ENCODE results near the gene AHNAK2. TPM values are rescaled to one million over a fixed set of nuclear protein-coding genes. Genes with fewer than 3 reads are reported as not detected.

The AHNAK2 gene
- total RNA-seq, 1 experiment from 2014 or later: 30.8 TPM

- no peaks in the 10 kb centered on the region for H3K9me2 ChIP-seq (ENCODE audit: insufficient read depth)
- ChIA-PET CTCF (no interaction called here), POLR2A (ENCODE audit: unreplicated experiment) (no interaction called here)
- H3K9me3 ChIP-seq (ENCODE audit: insufficient read depth, low read depth): no peaks in the 10 kb centered on the region
- no peaks in the 10 kb centered on the region for H3K79me2 ChIP-seq (ENCODE audit: low read depth)
- H4K20me1 ChIP-seq (ENCODE audit: insufficient read depth): 0 out of 2 replicates have a peak, but pooled peaks cover 7% of the 10 kb centered on the region
- no peaks in the 10 kb centered on the region for H3K4me1 ChIP-seq (replicated peaks; ENCODE audit: insufficient read depth)
- H3K27ac ChIP-seq: no peak overlapping the region
- peaks cover 20% of the 10 kb centered on the region; the same call in 1 of the 2 replicates for H3F3A ChIP-seq (ENCODE audit: insufficient read depth, low read depth)
- no peak overlapping the region for H3K4me3 ChIP-seq
- no peak for TF ChIP-seq CTCF (conservative IDR thresholded peaks at IDR 0.05)
- TF ChIP-seq EZH2 (IDR thresholded peaks at IDR 0.05; ENCODE audit: low read depth): no peak
- no TSS peak for BruUV-seq (replicated peaks)
- no peak overlapping the region for H3K4me2 ChIP-seq
- no peaks in the 10 kb centered on the region for H3K27me3 ChIP-seq (ENCODE audit: insufficient read depth, low read depth)
- H3K36me3 ChIP-seq (ENCODE audit: low read depth): peaks cover 4% of the 10 kb centered on the region; the same call in 1 of the 2 replicates
- intact Hi-C loops (cut with micrococcal nuclease; ENCODE audit: unreplicated experiment): no loop called here
- no peak for DNase-seq
- no peak overlapping the region for H2AFZ ChIP-seq
These were observed 14.3 kb upstream of the AHNAK2 start for GRCh38 chr14:104992501-104992900.

DNA sequence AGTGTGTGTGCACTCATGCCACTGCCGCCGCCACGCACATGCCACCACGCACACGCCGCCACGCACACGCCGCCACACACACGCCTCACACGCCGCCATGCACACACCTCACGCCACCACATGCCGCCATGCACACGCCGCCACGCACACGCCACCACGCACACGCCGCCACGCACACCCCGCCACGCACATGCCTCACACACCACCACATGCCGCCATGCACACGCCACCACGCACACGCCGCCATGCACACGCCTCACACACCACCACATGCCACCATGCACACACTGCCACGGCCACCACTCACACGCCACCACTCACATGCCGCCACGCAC lies 13.7 kb upstream of the AHNAK2 start:
- H3K79me2 ChIP-seq (ENCODE audit: low read depth): peaks cover 5% of the 10 kb centered on the region
- DNase-seq: no peak
- H3K27ac ChIP-seq: no peak overlapping the region
- H3K9me3 ChIP-seq (ENCODE audit: insufficient read depth, low read depth): no peaks in the 10 kb centered on the region
- TF ChIP-seq EZH2 (IDR thresholded peaks at IDR 0.05; ENCODE audit: low read depth) (no peak), CTCF (conservative IDR thresholded peaks at IDR 0.05) (no peak)
- peaks cover 13% of the 10 kb centered on the region; the same call in 1 of the 2 replicates for H3F3A ChIP-seq (ENCODE audit: insufficient read depth, low read depth)
- POLR2A ChIA-PET (ENCODE audit: unreplicated experiment): no interaction called here
- no peaks in the 10 kb centered on the region for H3K9me2 ChIP-seq (ENCODE audit: insufficient read depth)
- H3K4me1 ChIP-seq (replicated peaks; ENCODE audit: insufficient read depth): peaks cover 5% of the 10 kb centered on the region
- H4K20me1 ChIP-seq (ENCODE audit: insufficient read depth): 0 out of 2 replicates have a peak, but pooled peaks cover 7% of the 10 kb centered on the region
- intact Hi-C loops (cut with micrococcal nuclease; ENCODE audit: unreplicated experiment): no loop called here
- H2AFZ ChIP-seq: no peak overlapping the region
- no peak overlapping the region for H3K4me2 ChIP-seq
- no peaks in the 10 kb centered on the region for H3K27me3 ChIP-seq (ENCODE audit: insufficient read depth, low read depth)
- CTCF ChIA-PET: no interaction called here
- no TSS peak for BruUV-seq (replicated peaks)
- no peak overlapping the region for H3K4me3 ChIP-seq
- peaks cover 4% of the 10 kb centered on the region; the same call in 1 of the 2 replicates for H3K36me3 ChIP-seq (ENCODE audit: low read depth)

DNA sequence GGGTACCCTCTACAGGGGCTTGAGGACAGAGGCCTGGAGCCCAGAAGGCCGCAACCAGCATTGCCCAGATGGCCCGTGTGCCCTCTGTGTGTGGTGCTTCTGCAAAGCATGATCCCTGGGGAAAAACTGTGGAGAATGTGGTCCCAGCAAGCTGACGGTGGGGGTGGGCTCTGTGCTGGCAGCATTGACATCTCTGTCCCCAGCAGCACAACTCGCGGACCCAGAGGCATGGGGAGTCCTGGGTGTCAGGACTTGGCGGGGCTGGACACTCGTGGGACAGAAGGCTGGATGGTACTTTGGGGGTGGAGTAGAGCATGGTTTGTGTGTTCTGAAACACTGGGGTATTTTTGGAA lies 11.8 kb upstream of the AHNAK2 start:
- no peak overlapping the region for H3K27ac ChIP-seq
- no TSS peak for BruUV-seq (replicated peaks)
- no peaks in the 10 kb centered on the region for H3K27me3 ChIP-seq (ENCODE audit: insufficient read depth, low read depth)
- no peak for DNase-seq
- H2AFZ ChIP-seq: no peak overlapping the region
- H3F3A ChIP-seq (ENCODE audit: insufficient read depth, low read depth): peaks cover 7% of the 10 kb centered on the region; the same call in 1 of the 2 replicates
- ChIA-PET CTCF (no interaction called here), POLR2A (ENCODE audit: unreplicated experiment) (no interaction called here)
- intact Hi-C loops (cut with micrococcal nuclease; ENCODE audit: unreplicated experiment): no loop called here
- TF ChIP-seq CTCF (conservative IDR thresholded peaks at IDR 0.05) (no peak), EZH2 (IDR thresholded peaks at IDR 0.05; ENCODE audit: low read depth) (no peak)
- no peak overlapping the region for H3K4me2 ChIP-seq
- H3K4me3 ChIP-seq: no peak overlapping the region
- H3K9me2 ChIP-seq (ENCODE audit: insufficient read depth): no peaks in the 10 kb centered on the region
- 0 out of 2 replicates have a peak, but pooled peaks cover 7% of the 10 kb centered on the region for H4K20me1 ChIP-seq (ENCODE audit: insufficient read depth)
- peaks cover 14% of the 10 kb centered on the region for H3K79me2 ChIP-seq (ENCODE audit: low read depth)
- H3K4me1 ChIP-seq (replicated peaks; ENCODE audit: insufficient read depth): peaks cover 11% of the 10 kb centered on the region
- H3K9me3 ChIP-seq (ENCODE audit: insufficient read depth, low read depth): no peaks in the 10 kb centered on the region
- peaks cover 4% of the 10 kb centered on the region; the same call in 1 of the 2 replicates for H3K36me3 ChIP-seq (ENCODE audit: low read depth)
